Testis (tissue), 5 donors: ENCODE data around the gene PDK2. TPM values are rescaled to one million over a fixed set of nuclear protein-coding genes. Genes with fewer than 3 reads are reported as not detected.

ENCODE experiments used
- DNase-seq: peaks from one replicate; pipeline ENCODE4 v3.0.0-alpha.2; 2019
- H3K27ac ChIP-seq, 2 donors: fragments of 200-600 bp; sonication (generic); one replicate each; pipeline ENCODE4 v1.5.1; 2019
- H3K27me3 ChIP-seq: fragments of 200-600 bp; sonication (generic); one replicate; pipeline ENCODE4 v1.5.1; 2019
- H3K36me3 ChIP-seq: fragments of 200-600 bp; sonication (generic); one replicate; pipeline ENCODE4 v1.5.1; 2017; ENCODE audit warnings: low read depth; ENCODE audit errors: missing control alignments
- H3K4me1 ChIP-seq: fragments of 200-600 bp; sonication (generic); one replicate; pipeline ENCODE4 v1.5.1; 2019
- H3K4me3 ChIP-seq, 2 donors: fragments of 200-600 bp; sonication (generic); one replicate each; pipeline ENCODE4 v1.5.1; 2017 to 2019
- H3K9me3 ChIP-seq: fragments of 200-600 bp; sonication (generic); one replicate; pipeline ENCODE4 v1.5.1; 2017
- CTCF ChIP-seq, 3 experiments: fragments of 450-650 bp in 2 of 3; fragments of 200-600 bp in 1 of 3; sonication (generic) in 1 of 3; IDR thresholded peaks; one replicate each; pipeline ENCODE4 v1.5.1; 2016 to 2019; ENCODE audit warnings: antibody characterized with exemption in 3 of 3, mild to moderate bottlenecking in 2 of 3, moderate library complexity in 1 of 3
- POLR2A ChIP-seq: fragments of 450-650 bp; IDR thresholded peaks from one replicate; pipeline ENCODE4 v1.6.1; 2017; ENCODE audit warnings: antibody characterized with exemption, mild to moderate bottlenecking, moderate library complexity
- WGBS, 2 donors: methylation state at CpG; one replicate each; pipeline ENCODE4 v1.1.5; 2018; 5-methylcytosine and 5-hydroxymethylcytosine counted together
- intact Hi-C: fragments of 100-400 bp; cut with DNase I; formaldehyde crosslinking; loops from one replicate; pipeline ENCODE4 v1.15.1; 2023; ENCODE audit warnings: low total_unique reads
- long read RNA-seq, 2 donors: transcript quantifications; one replicate each; lab custom pipeline, GENCODE V29; 2026
- polyA plus RNA-seq: library from polyadenylated mRNA; stranded (reverse); fragments of 350-450 nt; fragmentation: Illumina TruSeq; extraction: RNeasy Lipid Tissue Mini Kit (QIAGEN cat#74804); gene quantifications from one replicate; pipeline ENCODE4 v1.2.3, GENCODE V29; 2014; ENCODE audit warnings: low read depth, low replicate concordance; ENCODE audit not compliant: insufficient read depth
- total RNA-seq, 2 donors: library from RNA; depleted of rRNA; stranded (reverse); fragments of >200 nt; gene quantifications; one replicate each; pipeline ENCODE4 v1.2.3, GENCODE V29; 2016

Gene PDK2
- total RNA-seq (10 to 100 TPM; 50.6 to 62.1 TPM), polyA plus RNA-seq (56.4 TPM)
- long read RNA-seq, donor 1, transcript PDK2-206 (4 exons, 865 nt), result major isoform, 17 of 45 reads
- long read RNA-seq, donor 1, transcript PDK2-203 (11 exons, 3,440 nt), result minor isoform, 15 of 45 reads
- long read RNA-seq, donor 1, partial matches to known transcripts, result 12 of 45 reads
- long read RNA-seq, donor 1, other reads (novel, unspliced or antisense), result 0 of 45 reads
- long read RNA-seq, donor 2, transcript PDK2-206 (4 exons, 865 nt), result minor isoform, 9 of 24 reads
- long read RNA-seq, donor 2, transcript PDK2-203 (11 exons, 3,440 nt), result major isoform, 13 of 24 reads
- long read RNA-seq, donor 2, partial matches to known transcripts, result 0 of 24 reads
- long read RNA-seq, donor 2, other reads (novel, unspliced or antisense), result 0 of 24 reads

- Histone ChIP-seq H3K27me3 (no peaks in the 10 kb centered on the region), H3K27ac (peak within 1 kb of the TSS; percentile 87 to 88), H3K9me3 (no peaks in the 10 kb centered on the region), H3K36me3 (no peaks in the 10 kb centered on the region), H3K4me3 (peak within 1 kb of the TSS; percentile 94 to 98), H3K4me1 (peaks cover 15% of the 10 kb centered on the region)
- WGBS, 2 donors, result 0% methylated on average over 33 to 68 of the region's 68 CpGs
- intact Hi-C loops, result no loop called here
- DNase-seq, result peak; percentile 96
- TF ChIP-seq CTCF (IDR thresholded peaks at IDR 0.05) (peak in 2 of 3 experiments; percentile 7 to 17), POLR2A (no peak)
These were observed at the start of gene PDK2 for GRCh38 chr17:50094753-50095619. Gene PDK2 (plus strand): TSS chr17:50095351. CDS start chr17:50095436, 85 bp downstream.

- Histone ChIP-seq H3K27ac (no peak overlapping the region), H3K9me3 (no peaks in the 10 kb centered on the region), H3K4me1 (no peaks in the 10 kb centered on the region), H3K36me3 (no peaks in the 10 kb centered on the region), H3K4me3 (no peak overlapping the region), H3K27me3 (no peaks in the 10 kb centered on the region)
- DNase-seq, result no peak
- TF ChIP-seq POLR2A, result no peak
- no peak for TF ChIP-seq CTCF (IDR thresholded peaks at IDR 0.05)
- intact Hi-C loops, result no loop called here
- 93 to 96% methylated on average over 2 of the region's 2 CpGs for WGBS, 2 donors
These were observed 49.0 kb upstream of the PDK2 start for GRCh38 chr17:50046179-50046578.

GRCh38 chr17:50046667-50047066, 48.5 kb upstream of the PDK2 start:
- no peak for DNase-seq
- no peaks in the 10 kb centered on the region for H3K9me3 ChIP-seq
- WGBS, 2 donors, result 86 to 89% methylated on average over 5 to 6 of the region's 6 CpGs
- TF ChIP-seq CTCF (IDR thresholded peaks at IDR 0.05) (no peak), POLR2A (no peak)
- H3K27me3 ChIP-seq, result no peaks in the 10 kb centered on the region
- H3K4me3 ChIP-seq, result no peak overlapping the region
- intact Hi-C loops, result no loop called here
- H3K4me1 ChIP-seq, result no peaks in the 10 kb centered on the region
- no peaks in the 10 kb centered on the region for H3K36me3 ChIP-seq
- no peak overlapping the region for H3K27ac ChIP-seq

- Histone ChIP-seq H3K27me3 (no peaks in the 10 kb centered on the region), H3K4me1 (no peaks in the 10 kb centered on the region), H3K4me3 (no peak overlapping the region), H3K36me3 (no peaks in the 10 kb centered on the region), H3K9me3 (no peaks in the 10 kb centered on the region), H3K27ac (no peak overlapping the region)
- intact Hi-C loops, result no loop called here
- TF ChIP-seq CTCF (IDR thresholded peaks at IDR 0.05) (no peak), POLR2A (no peak)
- no peak for DNase-seq
- WGBS, 2 donors, result 95 to 100% methylated on average over 3 to 6 of the region's 6 CpGs
These were observed 48.1 kb upstream of the PDK2 start for GRCh38 chr17:50047083-50047482.
